ENCODE results near the gene IL17RD.

GRCh38 chr3:57131210-57131588 is 34.0 kb downstream of the IL17RD start:
- no peak for TF ChIP-seq CTCF (IDR thresholded peaks at IDR 0.05)
- no peak for TF ChIP-seq EP300 (IDR thresholded peaks at IDR 0.05; ENCODE audit: borderline replicate concordance in 1 of 2, low read depth in 1 of 2, low read length in 1 of 2)
- no peak for TF ChIP-seq POLR2AphosphoS5 (IDR thresholded peaks at IDR 0.05; ENCODE audit: low read depth, low read length)
- no peak for TF ChIP-seq REST (IDR thresholded peaks at IDR 0.05; ENCODE audit: low read depth, low read length)
- TF ChIP-seq NFIC (IDR thresholded peaks at IDR 0.05; ENCODE audit: borderline replicate concordance), result no peak

Data from SK-N-SH (cell line).